ENCODE data around the gene RARRES1.

Gene RARRES1

GRCh38 chr3:158649791-158650190, 82.5 kb downstream of the RARRES1 start:
- no peak for DNase-seq (ENCODE audit: low read depth)
- no peak for TF ChIP-seq CTCF (conservative IDR thresholded peaks at IDR 0.05; ENCODE audit: low read depth, low read length)
- no peak overlapping the region for H3K4me3 ChIP-seq (ENCODE audit: low read depth, low read length)
